Astrocyte (in vitro differentiated cells and primary cell): ENCODE data around the gene IGFBP7. TPM values are rescaled to one million over a fixed set of nuclear protein-coding genes. Genes with fewer than 3 reads are reported as not detected.

Experiments
- DNase-seq: peaks from one replicate; pipeline ENCODE4 v3.0.0-alpha.2; 2010; ENCODE audit warnings: low read depth
- FAIRE-seq: peaks from 2 replicates; lab custom pipeline; 2011; peaks lifted over from hg19 to GRCh38; lab: Jason Lieb, UNC
- H2AFZ ChIP-seq: 2 replicates; pipeline ENCODE4 v1.6.0; 2012; ENCODE audit warnings: low read depth, low read length, inconsistent platforms
- H3K27ac ChIP-seq: 2 replicates; pipeline ENCODE4 v1.5.1; 2011; ENCODE audit warnings: low read depth, low read length, inconsistent platforms
- H3K27me3 ChIP-seq: 2 replicates; pipeline ENCODE4 v1.6.0; 2011; ENCODE audit warnings: low read length, inconsistent platforms; ENCODE audit not compliant: insufficient read depth
- H3K36me3 ChIP-seq: 2 replicates; pipeline ENCODE4 v1.5.1; 2011; ENCODE audit warnings: low read length, inconsistent platforms; ENCODE audit not compliant: insufficient read depth
- H3K4me1 ChIP-seq: 2 replicates; pipeline ENCODE4 v1.5.1; 2011; ENCODE audit warnings: low read length, inconsistent platforms; ENCODE audit not compliant: insufficient read depth
- H3K4me2 ChIP-seq: 2 replicates; pipeline ENCODE4 v1.6.0; 2012; ENCODE audit warnings: low read length, inconsistent platforms
- H3K4me3 ChIP-seq: 2 replicates; pipeline ENCODE4 v1.5.1; 2011; ENCODE audit warnings: low read depth, mild to moderate bottlenecking, low read length, inconsistent platforms; ENCODE audit not compliant: insufficient read depth
- H3K79me2 ChIP-seq: 2 replicates; pipeline ENCODE4 v1.6.0; 2012; ENCODE audit warnings: mild to moderate bottlenecking, low read length, inconsistent platforms; ENCODE audit not compliant: insufficient read depth
- H3K9ac ChIP-seq: 2 replicates; pipeline ENCODE4 v1.6.0; 2012; ENCODE audit warnings: mild to moderate bottlenecking, low read length, inconsistent platforms
- H3K9me3 ChIP-seq: 2 replicates; pipeline ENCODE4 v1.5.1; 2012; ENCODE audit warnings: low read depth, mild to moderate bottlenecking, low read length, inconsistent platforms; ENCODE audit not compliant: insufficient read depth
- H4K20me1 ChIP-seq: 2 replicates; pipeline ENCODE4 v1.6.0; 2012; ENCODE audit warnings: low read length, inconsistent platforms; ENCODE audit not compliant: insufficient read depth
- H3K27ac Mint-ChIP-seq: one replicate; pipeline ENCODE4 v1.8.0; 2021; ENCODE audit warnings: mild to moderate bottlenecking, mixed read lengths; ENCODE audit not compliant: unreplicated experiment
- H3K27me3 Mint-ChIP-seq: one replicate; pipeline ENCODE4 v1.8.0; 2021; ENCODE audit warnings: low read depth, mixed read lengths; ENCODE audit not compliant: unreplicated experiment
- H3K36me3 Mint-ChIP-seq: one replicate; pipeline ENCODE4 v1.8.0; 2021; ENCODE audit warnings: low read depth, mixed read lengths; ENCODE audit not compliant: unreplicated experiment
- H3K4me1 Mint-ChIP-seq: one replicate; pipeline ENCODE4 v1.8.0; 2021; ENCODE audit warnings: low read depth, mixed read lengths; ENCODE audit not compliant: unreplicated experiment
- H3K4me3 Mint-ChIP-seq: one replicate; pipeline ENCODE4 v1.8.0; 2021; ENCODE audit warnings: mild to moderate bottlenecking, moderate library complexity, mixed read lengths; ENCODE audit not compliant: unreplicated experiment
- H3K9me3 Mint-ChIP-seq: one replicate; pipeline ENCODE4 v1.8.0; 2021; ENCODE audit warnings: mild to moderate bottlenecking, mixed read lengths; ENCODE audit not compliant: unreplicated experiment
- CTCF ChIP-seq: IDR thresholded peaks from 2 replicates; pipeline ENCODE4 v1.5.1; 2011; ENCODE audit warnings: low read depth, mild to moderate bottlenecking, inconsistent platforms, low read length, moderate library complexity; ENCODE audit not compliant: insufficient read depth
- EZH2 ChIP-seq: IDR thresholded peaks from 2 replicates; pipeline ENCODE4 v1.6.1; 2012; ENCODE audit warnings: mild to moderate bottlenecking, low read length, inconsistent platforms; ENCODE audit not compliant: insufficient read depth
- total RNA-seq: library from RNA; stranded (reverse); gene quantifications from 2 replicates; pipeline ENCODE4 v1.2.1, GENCODE V29; 2021

Gene IGFBP7
- total RNA-seq, 1 donor from 2014 or later, result 930 TPM

DNA sequence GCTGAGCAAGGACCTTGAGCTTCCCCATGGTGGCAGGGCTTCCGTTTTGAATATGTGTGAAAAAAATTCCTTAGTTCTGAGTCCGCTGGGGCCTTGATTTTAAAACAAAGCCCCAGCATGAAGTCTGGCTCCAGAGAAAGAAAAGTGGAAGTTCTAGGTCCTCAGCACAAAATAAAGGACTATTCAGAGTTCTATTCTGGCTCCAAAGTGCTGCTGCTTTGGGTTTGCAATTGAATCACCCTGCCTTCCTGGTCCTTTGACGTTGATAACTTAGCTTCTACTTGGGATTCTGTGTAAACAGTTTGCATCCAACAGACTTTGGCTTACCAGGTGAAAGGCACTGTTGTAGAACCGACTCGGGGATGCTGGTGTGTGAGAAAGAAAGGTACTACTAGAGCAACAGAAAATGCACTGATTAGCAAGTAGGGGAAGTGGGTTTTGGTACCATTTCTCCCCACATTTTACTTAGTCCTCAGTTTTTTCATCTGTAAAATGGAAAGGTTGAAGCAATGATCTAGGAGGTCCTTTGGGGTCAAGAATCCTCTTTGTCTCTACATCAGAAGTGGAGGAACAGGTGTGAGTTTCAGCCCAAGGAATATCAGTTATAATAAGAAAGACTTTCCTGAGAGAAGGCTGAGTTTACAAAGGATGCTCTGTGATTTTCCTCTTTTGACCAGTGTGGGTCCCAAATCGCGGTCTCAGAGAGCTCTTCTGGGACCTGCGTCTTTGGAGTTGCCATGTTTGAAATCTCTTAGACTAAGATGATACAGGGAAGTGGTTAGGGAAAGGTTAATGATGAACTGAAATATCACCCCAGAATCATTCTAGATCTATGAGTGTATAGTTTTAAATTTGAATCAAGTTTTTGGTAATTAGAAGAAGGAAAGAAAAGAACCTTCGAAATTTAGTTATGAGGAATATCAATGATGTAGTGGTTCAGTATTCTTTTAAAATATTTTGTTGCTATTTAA lies 28.2 kb downstream of the IGFBP7 start:
- Histone ChIP-seq H3K4me1 (peaks cover 56% of the 10 kb centered on the region), H3K36me3 (peaks cover 4% of the 10 kb centered on the region), H3K4me2 (peak overlapping the region; percentile 64), H3K27ac (peak overlapping the region; percentile 94), H3K9ac (peak overlapping the region; percentile 72), H3K9me3 (no peaks in the 10 kb centered on the region), H4K20me1 (no peaks in the 10 kb centered on the region), H3K4me3 (no peak overlapping the region), H3K79me2 (peaks cover 51% of the 10 kb centered on the region), H2AFZ (no peak overlapping the region), H3K27me3 (no peaks in the 10 kb centered on the region)
- FAIRE-seq (peak; percentile 37), DNase-seq (no peak)
- H3K9me3 Mint-ChIP-seq, result peaks cover 4% of the 10 kb centered on the region
- peaks cover 27% of the 10 kb centered on the region for H3K36me3 Mint-ChIP-seq
- peak overlapping the region; percentile 46 for H3K4me3 Mint-ChIP-seq
- H3K27ac Mint-ChIP-seq, result peak overlapping the region; percentile 96
- no peaks in the 10 kb centered on the region for H3K27me3 Mint-ChIP-seq
- H3K4me1 Mint-ChIP-seq, result peaks cover 58% of the 10 kb centered on the region
- TF ChIP-seq CTCF (no peak), EZH2 (no peak)

- no peaks in the 10 kb centered on the region for H3K27me3 Mint-ChIP-seq
- H3K27ac ChIP-seq, result peak overlapping the region; percentile 94
- peaks cover 64% of the 10 kb centered on the region for H3K4me1 Mint-ChIP-seq
- no peaks in the 10 kb centered on the region for H3K27me3 ChIP-seq
- H3K36me3 Mint-ChIP-seq, result peaks cover 27% of the 10 kb centered on the region
- H4K20me1 ChIP-seq, result no peaks in the 10 kb centered on the region
- peaks cover 53% of the 10 kb centered on the region for H3K79me2 ChIP-seq
- no peaks in the 10 kb centered on the region for H3K9me3 ChIP-seq
- peaks cover 4% of the 10 kb centered on the region for H3K9me3 Mint-ChIP-seq
- peak; percentile 98 for FAIRE-seq
- peak overlapping the region; percentile 34 for H3K4me3 Mint-ChIP-seq
- H3K9ac ChIP-seq, result peak overlapping the region; percentile 72
- H3K4me3 ChIP-seq, result no peak overlapping the region
- H3K4me1 ChIP-seq, result peaks cover 62% of the 10 kb centered on the region
- peaks cover 7% of the 10 kb centered on the region for H3K36me3 ChIP-seq
- TF ChIP-seq EZH2 (no peak), CTCF (no peak)
- DNase-seq, result peak; percentile 100
- peak overlapping the region; percentile 96 for H3K27ac Mint-ChIP-seq
- H2AFZ ChIP-seq, result no peak overlapping the region
- H3K4me2 ChIP-seq, result peak overlapping the region; percentile 64
These were observed 29.2 kb downstream of the IGFBP7 start for GRCh38 chr4:57080781-57081650.
